NCI-H748 treated with DMSO at 0.1 percent for 48 hours (cell line): Measurements from ENCODE around the gene RPTOR.
"Not testable (repeated sequence)": the region's sequence is repeated elsewhere in the genome, so short reads cannot be mapped to it uniquely, and the experiment has no call there.

Source experiments
- DNase-seq: peaks from one replicate; lab custom pipeline; 2025; lab: John Stamatoyannopoulos, UW

RPTOR gene

DNA sequence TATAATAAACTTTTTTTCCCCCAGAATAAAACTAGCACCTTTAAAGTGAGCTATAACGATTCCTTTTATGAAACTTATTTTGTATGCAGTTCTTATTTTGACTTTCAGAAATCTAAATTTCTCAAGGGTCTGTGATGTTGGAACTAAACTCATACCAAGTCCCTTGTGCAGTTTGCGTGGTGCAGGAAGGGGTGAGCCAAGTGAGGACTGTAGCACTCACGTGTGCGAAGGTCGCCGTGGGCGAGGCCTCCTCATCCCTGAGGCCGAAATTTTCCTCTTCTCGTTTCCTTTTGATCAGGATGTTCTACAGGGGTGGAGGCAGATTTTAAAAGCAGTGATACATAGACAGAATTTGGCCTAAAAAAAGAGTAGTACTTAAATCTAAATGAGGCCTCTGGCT is 73.7 kb downstream of the RPTOR start:
- DNase-seq: no peak

GRCh38 chr17:80619535-80620235 is 75.0 kb downstream of the RPTOR start:
- no peak for DNase-seq

- DNase-seq: no peak
These were observed 76.8 kb downstream of the RPTOR start for GRCh38 chr17:80621335-80621996.

DNA sequence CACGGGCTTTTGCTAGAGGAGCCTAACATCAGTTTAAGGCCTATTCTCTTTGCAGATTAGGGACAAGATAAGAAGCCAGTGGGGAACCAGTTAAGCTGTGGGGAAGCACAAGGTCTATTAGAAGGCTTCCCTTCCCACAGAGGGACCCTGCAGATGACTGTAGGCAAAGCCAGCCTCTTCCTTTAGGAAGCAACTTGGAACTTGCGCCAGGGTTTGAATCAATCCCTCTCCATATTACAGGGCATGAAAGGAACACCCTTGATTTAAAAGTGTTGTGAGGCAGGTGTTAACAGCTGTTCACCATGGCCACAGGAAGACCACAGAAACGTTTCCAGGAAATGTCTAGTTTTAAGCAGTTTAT is 77.3 kb downstream of the RPTOR start:
- DNase-seq: no peak

GRCh38 chr17:80624864-80625263 is 80.2 kb downstream of the RPTOR start:
- no peak for DNase-seq

DNA sequence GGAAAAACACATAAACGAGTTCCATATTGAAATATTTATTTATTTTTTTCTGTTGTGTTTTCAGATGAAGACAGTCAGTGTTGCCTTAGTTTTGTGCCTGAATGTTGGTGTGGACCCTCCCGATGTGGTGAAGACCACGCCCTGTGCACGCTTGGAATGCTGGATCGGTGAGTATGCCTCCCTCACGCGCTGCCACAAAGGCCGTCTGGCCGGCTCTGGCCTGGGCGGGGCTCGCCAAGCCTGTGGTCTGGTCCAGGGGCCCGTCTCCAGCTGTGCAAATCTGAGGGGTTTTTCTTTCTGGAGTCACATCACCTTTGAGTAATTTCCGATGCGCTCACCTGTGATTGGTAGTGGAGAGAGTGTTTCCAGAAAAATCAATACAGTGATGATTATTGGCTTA is 81.0 kb downstream of the RPTOR start:
- DNase-seq: no peak

- DNase-seq: not testable (repeated sequence)
These were observed 84.2 kb downstream of the RPTOR start for GRCh38 chr17:80628881-80629280.

- DNase-seq: no peak
These were observed 84.8 kb downstream of the RPTOR start for GRCh38 chr17:80629298-80630028.

- no peak for DNase-seq
These were observed 86.0 kb downstream of the RPTOR start for GRCh38 chr17:80630560-80631120.

DNA sequence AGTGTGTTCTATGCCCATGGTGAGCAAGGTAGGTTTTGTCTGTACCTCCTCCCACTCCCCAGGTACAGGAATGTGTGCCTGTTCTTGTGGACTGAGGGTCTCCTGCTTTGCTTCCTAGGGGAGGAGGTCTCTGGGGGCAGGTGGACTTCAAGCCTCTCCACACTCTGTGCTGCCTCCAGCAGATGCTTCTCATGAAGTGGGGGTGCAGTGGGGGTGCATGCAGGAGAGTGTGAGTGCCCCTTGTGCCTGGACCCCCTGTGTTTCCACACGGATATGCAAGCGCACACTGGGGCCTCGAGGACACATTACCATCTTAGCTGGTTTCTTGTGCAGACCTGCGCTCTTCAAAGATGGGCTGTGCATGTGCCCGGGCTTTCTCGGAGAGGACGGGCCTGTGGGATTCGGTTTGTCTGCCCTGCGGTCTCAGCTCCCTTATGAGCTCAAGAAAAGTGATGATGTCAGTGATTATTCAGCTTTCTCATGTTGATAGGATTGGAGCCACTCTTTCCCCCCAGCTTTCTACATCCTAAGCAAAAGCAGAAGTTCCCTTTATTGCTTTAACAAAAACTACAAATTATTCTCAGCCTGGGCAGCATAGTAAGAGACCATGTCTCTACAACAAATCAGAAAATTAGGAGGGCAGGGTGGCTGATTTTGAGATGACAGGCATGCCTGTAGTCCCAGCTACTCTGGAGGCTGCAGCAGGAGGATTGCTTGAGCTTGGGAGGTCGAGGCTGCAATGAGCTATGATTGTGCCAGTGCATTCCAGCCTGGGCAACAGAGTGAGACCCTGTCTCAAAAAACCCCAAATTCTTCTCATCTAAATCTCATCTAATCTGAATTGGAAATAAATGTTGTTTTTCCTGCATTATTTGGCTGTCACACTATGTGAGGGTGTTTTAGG is 86.8 kb downstream of the RPTOR start:
- no peak for DNase-seq

GRCh38 chr17:80632046-80632581 is 87.5 kb downstream of the RPTOR start:
- DNase-seq: no peak

DNA sequence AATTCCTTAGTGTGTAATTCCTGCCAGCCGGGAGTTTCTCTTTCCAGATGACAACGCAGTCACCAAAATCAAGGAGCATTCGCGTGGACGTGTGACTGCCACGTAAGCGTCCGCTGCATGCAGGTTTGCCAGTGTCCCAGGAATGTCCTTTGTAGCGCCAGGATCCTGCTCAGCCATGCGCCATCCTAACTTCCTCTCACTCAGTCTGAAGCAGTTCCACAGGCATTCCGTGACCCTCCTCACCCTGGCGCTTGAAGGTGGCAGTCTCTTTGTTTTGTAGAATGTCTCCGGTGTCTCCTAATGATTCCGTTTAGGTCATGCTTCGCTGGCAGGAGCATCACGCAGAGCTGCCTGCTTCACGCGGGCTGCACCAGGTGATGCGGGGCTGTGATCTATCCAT is 88.6 kb downstream of the RPTOR start:
- DNase-seq: no peak

DNA sequence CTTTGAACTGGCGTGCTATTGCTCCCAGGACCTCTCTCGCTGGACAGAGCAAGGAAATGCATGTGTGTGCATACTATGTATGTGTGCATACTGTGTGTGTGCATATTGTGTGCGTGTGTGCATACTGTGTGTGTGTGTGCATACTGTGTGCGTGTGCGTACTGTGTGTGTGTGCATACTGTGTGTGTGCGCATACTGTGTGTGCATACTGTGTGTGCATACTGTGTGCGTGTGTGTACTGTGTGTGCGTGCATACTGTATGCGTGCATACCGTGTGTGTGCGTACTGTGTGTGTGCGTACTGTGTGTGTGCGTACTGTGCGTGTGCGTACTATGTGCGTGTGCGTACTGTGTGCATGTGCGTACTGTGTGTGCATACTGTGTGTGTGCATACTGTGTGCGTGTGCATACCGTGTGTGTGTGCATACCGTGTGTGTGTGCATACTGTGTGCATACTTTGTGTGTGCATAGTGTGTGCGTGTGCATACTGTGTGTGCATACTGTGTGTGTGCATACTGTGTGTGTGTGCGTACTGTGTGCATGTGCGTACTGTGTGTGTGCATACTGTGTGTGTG is 89.4 kb downstream of the RPTOR start:
- DNase-seq: no peak

DNA sequence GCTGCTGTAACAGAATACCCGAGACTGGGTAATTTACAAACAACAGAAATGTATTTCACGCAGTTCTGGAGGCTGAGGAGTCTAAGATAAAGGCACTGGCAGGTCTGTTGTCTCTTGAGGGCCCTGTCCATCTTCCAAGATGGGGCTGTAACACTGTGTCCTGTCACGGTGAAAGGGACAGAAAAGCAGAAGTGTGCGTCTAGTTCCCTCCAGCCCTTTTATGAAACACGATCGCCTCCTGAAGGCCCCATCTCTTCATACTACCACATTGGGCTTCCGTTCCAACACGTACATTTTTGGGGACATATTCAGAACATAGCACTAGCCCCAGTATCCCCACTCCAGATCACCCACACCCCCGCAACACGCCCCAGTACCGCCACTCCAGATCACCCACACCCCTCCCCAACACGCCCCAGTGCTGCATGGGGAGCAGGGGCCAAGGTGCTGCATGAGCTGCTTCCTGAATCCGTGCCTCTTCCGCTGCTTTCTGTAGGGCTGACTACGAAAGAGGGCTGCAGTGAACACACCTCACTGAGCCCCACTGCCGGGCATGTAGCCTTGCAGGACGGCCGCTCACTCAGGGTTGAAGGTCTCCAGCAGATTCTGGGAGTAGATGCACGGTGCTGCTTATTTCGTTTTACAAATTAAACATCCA is 91.9 kb downstream of the RPTOR start:
- no peak for DNase-seq

DNA sequence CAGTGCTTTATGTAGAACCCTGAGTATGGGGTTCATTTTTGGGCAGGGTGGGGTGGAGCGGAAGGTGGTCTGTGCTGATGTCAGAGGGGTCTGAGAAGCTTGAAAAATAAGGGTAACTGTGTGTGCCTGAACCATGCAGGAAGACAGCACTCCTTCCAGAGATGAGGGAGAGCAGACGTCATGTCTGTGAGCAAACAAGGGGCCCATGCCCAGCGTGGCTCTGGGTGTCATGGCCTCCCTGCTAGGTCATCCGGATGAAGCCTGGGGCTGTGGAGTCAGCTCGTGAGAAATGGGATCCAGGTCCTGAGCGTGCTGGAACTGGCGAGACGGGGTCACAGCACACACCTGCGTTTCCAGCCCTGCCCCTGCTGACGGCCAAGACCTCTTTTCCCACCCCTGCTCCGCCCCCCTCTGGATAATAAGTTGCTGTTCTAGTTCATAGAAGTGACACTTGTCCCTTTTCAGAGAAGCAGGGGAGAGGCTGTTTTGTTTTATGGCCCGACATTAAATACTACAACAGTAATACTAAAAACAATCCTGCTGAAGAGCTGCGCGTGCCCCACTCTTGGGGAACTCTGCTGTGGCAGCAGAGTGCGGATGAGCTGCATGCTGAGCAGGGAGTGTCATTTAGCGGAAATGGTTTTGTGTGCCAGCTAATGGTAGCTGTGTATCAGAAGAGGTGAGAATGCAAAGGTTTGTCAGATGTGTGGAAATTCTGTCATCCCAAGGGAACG is 92.6 kb downstream of the RPTOR start:
- DNase-seq: peak; percentile 50

GRCh38 chr17:80639658-80640057 is 95.0 kb downstream of the RPTOR start:
- no peak for DNase-seq

- DNase-seq: no peak
These were observed 95.9 kb downstream of the RPTOR start for GRCh38 chr17:80640366-80641084.

GRCh38 chr17:80643326-80644099 is 98.9 kb downstream of the RPTOR start:
- no peak for DNase-seq

DNA sequence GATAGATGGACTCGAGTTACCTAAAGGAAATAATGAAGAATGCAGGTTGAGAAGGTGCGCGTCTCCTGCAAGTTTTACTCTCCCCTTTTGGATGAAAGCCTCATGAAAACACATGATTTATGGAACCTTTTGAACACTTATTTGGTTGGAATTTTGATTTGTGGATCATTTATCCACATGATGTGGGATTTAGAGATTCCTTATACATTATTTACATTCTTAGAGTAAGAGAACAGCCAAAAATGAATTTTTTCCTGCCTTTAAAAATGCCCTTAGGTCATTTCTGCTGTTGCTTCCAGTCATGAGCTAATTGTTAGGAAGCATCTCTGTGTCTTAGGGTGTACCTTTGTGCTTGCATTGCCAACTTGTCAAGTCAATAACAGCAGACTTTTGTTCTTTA is 99.9 kb downstream of the RPTOR start:
- DNase-seq: no peak
